GM15510 (cell line): ENCODE measurements around the gene UNC79.

ENCODE experiments used
- POLR2A ChIP-seq: IDR thresholded peaks from 3 replicates; pipeline ENCODE4 v1.6.1; 2011; ENCODE audit warnings: borderline replicate concordance; ENCODE audit not compliant: insufficient read length; ENCODE audit errors: extremely low read depth

Gene UNC79

GRCh38 chr14:93430315-93431035 is at the start of gene UNC79:
UNC79 (plus strand) TSS chr14:93430939; CDS start chr14:93431030, 91 bp downstream.
- TF ChIP-seq POLR2A = no peak

- TF ChIP-seq POLR2A = no peak
Measured at GRCh38 chr14:93381644-93382043, 49.1 kb upstream of the UNC79 start.

GRCh38 chr14:93395231-93395630 is 35.5 kb upstream of the UNC79 start:
- no peak for TF ChIP-seq POLR2A

- no peak for TF ChIP-seq POLR2A
Measured at GRCh38 chr14:93396456-93396855, 34.3 kb upstream of the UNC79 start.

GRCh38 chr14:93398491-93398890 is 32.2 kb upstream of the UNC79 start:
- no peak for TF ChIP-seq POLR2A

- no peak for TF ChIP-seq POLR2A
Measured at GRCh38 chr14:93402951-93403350, 27.8 kb upstream of the UNC79 start.

GRCh38 chr14:93410021-93410420 is 20.7 kb upstream of the UNC79 start:
- no peak for TF ChIP-seq POLR2A

GRCh38 chr14:93410893-93411292 is 19.8 kb upstream of the UNC79 start:
- no peak for TF ChIP-seq POLR2A

- TF ChIP-seq POLR2A = no peak
Measured at GRCh38 chr14:93426750-93427149, 4.0 kb upstream of the UNC79 start.

GRCh38 chr14:93431036-93431670 is 414 bp downstream of the UNC79 start:
- no peak for TF ChIP-seq POLR2A

GRCh38 chr14:93454224-93454623 is 23.5 kb downstream of the UNC79 start:
- TF ChIP-seq POLR2A = no peak

- TF ChIP-seq POLR2A = no peak
Measured at GRCh38 chr14:93456356-93456755, 25.6 kb downstream of the UNC79 start.

- no peak for TF ChIP-seq POLR2A
Measured at GRCh38 chr14:93458234-93458633, 27.5 kb downstream of the UNC79 start.

GRCh38 chr14:93462479-93462878 is 31.7 kb downstream of the UNC79 start:
- TF ChIP-seq POLR2A = no peak

GRCh38 chr14:93464271-93464670 is 33.5 kb downstream of the UNC79 start:
- TF ChIP-seq POLR2A = no peak

GRCh38 chr14:93475471-93475870 is 44.7 kb downstream of the UNC79 start:
- no peak for TF ChIP-seq POLR2A
